Chondrocyte (in vitro differentiated cells): Measurements from ENCODE around the gene GRM4. TPM values are rescaled to one million over a fixed set of nuclear protein-coding genes. Genes with fewer than 3 reads are reported as not detected.
A peak's percentile ranks its signal among the peaks of the same experiment; 100 is the strongest.

Experiments
- DNase-seq: peaks from one replicate; pipeline ENCODE4 v3.0.0; 2021; ENCODE audit warnings: mixed read lengths, low spot score
- H3K27ac Mint-ChIP-seq: one replicate; pipeline ENCODE4 v1.8.0; 2021; ENCODE audit warnings: mild to moderate bottlenecking, moderate library complexity, mixed read lengths; ENCODE audit not compliant: unreplicated experiment
- H3K27me3 Mint-ChIP-seq: 2 replicates; pipeline ENCODE4 v1.8.0; 2021; ENCODE audit warnings: low read depth, mixed read lengths
- H3K36me3 Mint-ChIP-seq: 2 replicates; pipeline ENCODE4 v1.8.0; 2021; ENCODE audit warnings: low read depth, mixed read lengths
- H3K4me1 Mint-ChIP-seq: 2 replicates; pipeline ENCODE4 v1.8.0; 2021; ENCODE audit warnings: low read depth, mild to moderate bottlenecking, mixed read lengths
- H3K4me3 Mint-ChIP-seq: one replicate; pipeline ENCODE4 v1.8.0; 2021; ENCODE audit warnings: mild to moderate bottlenecking, moderate library complexity, mixed read lengths; ENCODE audit not compliant: unreplicated experiment
- H3K9me3 Mint-ChIP-seq: 2 replicates; pipeline ENCODE4 v1.8.0; 2021; ENCODE audit warnings: low read depth, mixed read lengths
- CTCF ChIP-seq: fragments of 200-600 bp; sonication (generic); IDR thresholded peaks from 2 replicates; pipeline ENCODE4 v1.5.0; 2021; ENCODE audit warnings: antibody characterized with exemption, mild to moderate bottlenecking, moderate library complexity
- total RNA-seq: library from RNA; stranded (reverse); gene quantifications from 3 replicates; pipeline ENCODE4 v1.2.1, GENCODE V29; 2021

GRM4 gene
- total RNA-seq, 1 donor from 2014 or later = 0.27 TPM

GRCh38 chr6:33987531-33988021, 158.3 kb downstream of the GRM4 start:
- Mint-ChIP-seq H3K4me3 (no peak overlapping the region), H3K27ac (no peak overlapping the region), H3K27me3 (peaks cover 18% of the 10 kb centered on the region), H3K9me3 (peaks cover 8% of the 10 kb centered on the region), H3K36me3 (no peaks in the 10 kb centered on the region), H3K4me1 (no peaks in the 10 kb centered on the region)
- no peak for DNase-seq
- TF ChIP-seq CTCF = no peak

GRCh38 chr6:33985947-33986346, 159.9 kb downstream of the GRM4 start:
- DNase-seq = no peak
- Mint-ChIP-seq H3K4me1 (no peaks in the 10 kb centered on the region), H3K9me3 (peaks cover 8% of the 10 kb centered on the region), H3K36me3 (no peaks in the 10 kb centered on the region), H3K27ac (no peak overlapping the region), H3K27me3 (peaks cover 10% of the 10 kb centered on the region), H3K4me3 (no peak overlapping the region)
- no peak for TF ChIP-seq CTCF

- Mint-ChIP-seq H3K4me3 (no peak overlapping the region), H3K4me1 (no peaks in the 10 kb centered on the region), H3K27ac (no peak overlapping the region), H3K9me3 (peaks cover 8% of the 10 kb centered on the region), H3K36me3 (no peaks in the 10 kb centered on the region), H3K27me3 (peaks cover 8% of the 10 kb centered on the region)
- TF ChIP-seq CTCF = no peak
- DNase-seq = no peak
Observed at GRCh38 chr6:33985313-33985751, 160.6 kb downstream of the GRM4 start.

GRCh38 chr6:33984466-33985312, 161.2 kb downstream of the GRM4 start:
- H3K4me1 Mint-ChIP-seq = no peaks in the 10 kb centered on the region
- no peak for TF ChIP-seq CTCF
- H3K4me3 Mint-ChIP-seq = no peak overlapping the region
- no peak overlapping the region for H3K27ac Mint-ChIP-seq
- peaks cover 8% of the 10 kb centered on the region for H3K9me3 Mint-ChIP-seq
- no peaks in the 10 kb centered on the region for H3K36me3 Mint-ChIP-seq
- DNase-seq = no peak
- H3K27me3 Mint-ChIP-seq = peaks cover 8% of the 10 kb centered on the region

GRCh38 chr6:33983721-33984465, 162.0 kb downstream of the GRM4 start:
- Mint-ChIP-seq H3K4me1 (no peaks in the 10 kb centered on the region), H3K4me3 (no peak overlapping the region), H3K27me3 (peaks cover 7% of the 10 kb centered on the region), H3K27ac (no peak overlapping the region), H3K9me3 (peaks cover 8% of the 10 kb centered on the region), H3K36me3 (no peaks in the 10 kb centered on the region)
- DNase-seq = peak; percentile 53
- no peak for TF ChIP-seq CTCF
